IPS DF 19.7 (cell line): ENCODE data around the gene ARHGAP15.

Experiments
- DNase-seq: peaks from one replicate; pipeline ENCODE4 v3.0.0-alpha.2; 2013; ENCODE audit warnings: low read depth, low spot score

The ARHGAP15 gene

DNA sequence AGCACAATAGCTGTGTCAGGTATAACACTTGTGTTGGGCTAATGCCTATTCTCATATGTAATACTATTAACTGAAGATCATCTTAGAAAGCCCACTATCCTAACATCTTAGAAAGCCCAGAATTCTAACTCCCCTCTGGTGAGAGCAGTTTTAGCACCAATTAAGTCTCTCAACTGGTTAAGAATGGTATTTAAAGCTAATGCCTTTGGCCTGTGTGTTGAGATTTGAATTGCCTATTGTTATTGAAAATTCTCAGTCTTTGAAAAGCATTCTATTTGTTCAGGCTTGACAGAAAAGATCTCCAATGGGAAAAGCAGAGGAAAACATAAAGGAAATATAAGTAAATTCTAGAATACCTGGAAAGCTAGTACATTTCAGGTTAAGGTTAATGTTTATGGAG, 352.5 kb downstream of the ARHGAP15 start:
- no peak for DNase-seq

DNA sequence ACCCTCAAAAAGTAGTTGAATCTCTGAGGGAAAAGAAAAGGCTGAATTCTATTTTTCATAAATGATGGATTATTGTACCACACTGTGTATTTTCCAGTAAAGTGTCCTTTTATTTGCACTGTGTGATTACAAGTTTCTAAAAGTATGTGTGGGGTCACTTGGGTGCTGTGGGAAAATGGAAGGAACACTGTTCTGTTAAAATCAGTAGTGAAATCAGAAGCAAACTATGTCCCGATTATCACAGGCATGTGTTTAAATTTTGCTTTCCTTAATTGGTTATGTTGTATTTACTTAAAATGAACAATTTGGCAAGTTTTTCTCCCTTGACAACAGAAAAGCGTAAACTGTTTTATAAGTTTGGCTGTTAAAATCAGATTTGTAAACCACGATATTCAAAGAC, 353.1 kb downstream of the ARHGAP15 start:
- no peak for DNase-seq

DNA sequence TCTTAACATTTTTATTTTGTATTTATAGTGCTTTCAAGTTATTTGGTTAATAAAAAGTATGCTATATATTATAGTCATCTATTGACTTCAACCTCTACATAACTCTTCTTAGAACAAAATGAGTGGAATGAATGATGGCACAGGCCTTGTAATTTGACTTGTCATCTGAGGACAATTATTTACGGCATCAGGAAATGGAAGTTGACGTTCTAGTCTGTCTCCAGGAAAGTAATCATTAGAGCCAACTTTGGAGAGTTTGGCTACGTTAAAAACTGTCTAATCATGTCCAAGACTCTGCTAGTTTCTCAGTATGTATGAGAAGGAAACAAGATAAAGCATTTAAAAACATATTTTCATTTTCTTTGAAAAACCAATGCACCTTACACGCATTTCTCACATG, 353.6 kb downstream of the ARHGAP15 start:
- DNase-seq: no peak

- no peak for DNase-seq
These were observed 357.8 kb downstream of the ARHGAP15 start for GRCh38 chr2:143486976-143487375.

DNA sequence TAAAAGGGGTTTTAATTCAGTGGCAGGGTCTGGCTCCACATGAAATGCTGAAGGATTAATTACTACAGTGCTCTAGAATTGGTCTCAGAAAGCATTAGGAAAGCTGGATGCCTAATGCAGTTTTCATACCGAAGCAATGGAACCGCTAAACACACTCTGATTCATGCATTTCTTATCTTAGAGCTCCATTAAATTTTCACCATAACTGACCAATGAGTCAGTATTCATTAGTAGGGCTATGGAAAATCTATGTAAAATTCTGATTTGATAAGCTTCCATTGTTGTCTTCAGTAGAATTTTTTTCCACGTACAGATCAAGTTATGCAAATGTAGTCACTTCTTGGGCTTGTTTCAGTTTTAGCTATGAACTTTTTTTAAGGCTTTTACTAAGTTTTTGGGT, 359.9 kb downstream of the ARHGAP15 start:
- DNase-seq: no peak

GRCh38 chr2:143491131-143491530, 361.9 kb downstream of the ARHGAP15 start:
- no peak for DNase-seq

DNA sequence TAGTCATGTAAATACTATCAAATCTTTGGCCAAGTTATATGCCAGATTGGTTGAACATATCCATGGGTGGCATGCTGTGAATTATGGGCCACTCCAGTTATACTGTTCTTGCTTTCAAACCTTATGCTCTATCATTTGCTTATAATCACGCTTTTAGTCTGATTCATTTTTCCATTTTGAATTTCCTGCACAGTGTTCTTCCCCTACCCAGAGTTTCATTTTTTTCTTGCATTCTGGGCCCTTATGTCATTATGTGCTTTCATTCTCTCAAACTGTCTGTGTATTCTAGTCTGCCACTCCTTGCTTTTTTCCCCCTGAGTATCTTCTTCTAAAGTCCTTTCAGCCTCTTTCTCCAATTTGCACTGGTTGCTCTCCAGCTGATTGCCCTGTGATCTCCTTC, 364.1 kb downstream of the ARHGAP15 start:
- DNase-seq: no peak

GRCh38 chr2:143497726-143498125, 368.5 kb downstream of the ARHGAP15 start:
- no peak for DNase-seq

DNA sequence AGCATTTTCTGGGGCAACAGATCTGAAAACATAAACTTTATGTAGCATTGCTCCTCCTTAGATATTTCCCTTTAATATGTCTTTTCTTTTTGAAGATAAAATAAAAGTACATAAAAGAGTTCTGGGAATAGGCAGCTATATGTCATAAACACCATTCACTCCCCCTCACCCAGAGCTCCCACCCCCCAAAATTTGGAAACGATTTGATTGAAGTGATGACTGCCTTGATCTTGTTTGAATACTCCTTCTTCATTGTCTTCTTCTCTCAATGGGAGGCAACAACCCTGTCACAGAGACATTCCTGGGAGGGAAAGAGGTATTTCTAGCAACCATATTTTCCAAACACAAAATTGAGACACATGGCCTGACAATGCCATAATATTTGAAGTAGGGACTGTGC, 369.3 kb downstream of the ARHGAP15 start:
- no peak for DNase-seq

GRCh38 chr2:143499061-143499460, 369.8 kb downstream of the ARHGAP15 start:
- DNase-seq: no peak

DNA sequence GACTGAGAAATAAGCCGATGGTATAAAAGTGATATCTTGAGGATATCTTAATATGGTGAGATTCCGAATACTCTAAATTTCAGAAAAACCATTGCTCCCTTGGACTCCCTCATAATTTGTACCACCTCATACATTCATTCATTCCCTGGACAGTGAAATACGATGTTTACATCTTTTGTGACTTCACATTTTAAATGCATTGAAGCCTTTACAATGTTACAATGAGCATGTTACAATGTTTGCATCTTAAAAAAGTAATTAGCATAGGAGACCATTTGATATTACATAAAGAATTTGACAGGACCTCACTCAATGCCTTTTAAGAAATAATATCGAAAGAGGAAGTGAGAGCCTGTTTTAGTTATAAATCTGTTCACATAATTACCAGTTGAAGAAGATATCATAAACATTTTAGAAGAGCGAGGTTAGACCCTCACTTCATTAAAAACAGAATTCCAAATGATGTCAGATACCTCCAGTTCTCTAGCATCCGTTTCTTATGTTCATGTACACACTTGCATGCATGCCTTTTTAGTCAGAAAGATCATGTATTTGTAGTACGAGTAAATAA, 372.0 kb downstream of the ARHGAP15 start:
- DNase-seq: no peak

DNA sequence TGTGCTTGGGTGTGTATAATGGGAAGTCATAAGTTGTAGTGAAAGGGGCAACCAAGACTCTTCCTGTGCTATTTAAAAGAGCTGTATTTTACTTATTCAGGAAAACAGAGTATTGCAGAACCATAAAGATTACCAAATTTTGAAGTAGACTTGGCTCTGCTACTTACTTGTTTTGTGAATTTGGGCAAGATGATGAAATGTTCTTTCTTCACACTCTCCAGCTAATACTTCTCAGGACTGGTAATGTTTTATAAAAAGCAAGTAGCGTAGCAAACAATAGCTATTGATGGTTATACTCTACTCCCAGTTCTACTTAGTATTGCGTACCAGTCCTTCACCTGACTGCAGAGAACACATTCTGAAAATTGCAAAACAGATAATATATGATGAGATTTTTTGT, 374.1 kb downstream of the ARHGAP15 start:
- DNase-seq: no peak

DNA sequence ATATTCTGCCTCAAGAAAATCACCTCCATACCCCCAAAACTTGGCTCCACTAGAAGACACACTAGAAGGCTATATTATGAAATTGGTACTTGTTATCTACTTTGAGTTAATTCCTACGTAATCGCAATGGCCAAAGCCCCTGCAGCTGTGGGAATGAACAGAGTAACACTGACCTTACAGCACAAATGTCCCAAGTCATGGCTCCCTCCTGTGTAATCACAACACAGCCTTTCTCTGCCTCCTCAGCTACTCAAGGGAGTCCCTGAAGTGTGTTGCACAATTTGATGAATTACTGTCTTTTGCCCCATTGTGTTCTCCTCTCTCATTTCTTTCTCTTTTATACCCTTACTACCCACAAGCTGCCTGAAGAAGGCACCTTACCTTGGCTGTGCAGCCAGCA, 375.2 kb downstream of the ARHGAP15 start:
- DNase-seq: no peak

GRCh38 chr2:143505542-143505941, 376.3 kb downstream of the ARHGAP15 start:
- DNase-seq: no peak

GRCh38 chr2:143513081-143513480, 383.9 kb downstream of the ARHGAP15 start:
- DNase-seq: no peak

DNA sequence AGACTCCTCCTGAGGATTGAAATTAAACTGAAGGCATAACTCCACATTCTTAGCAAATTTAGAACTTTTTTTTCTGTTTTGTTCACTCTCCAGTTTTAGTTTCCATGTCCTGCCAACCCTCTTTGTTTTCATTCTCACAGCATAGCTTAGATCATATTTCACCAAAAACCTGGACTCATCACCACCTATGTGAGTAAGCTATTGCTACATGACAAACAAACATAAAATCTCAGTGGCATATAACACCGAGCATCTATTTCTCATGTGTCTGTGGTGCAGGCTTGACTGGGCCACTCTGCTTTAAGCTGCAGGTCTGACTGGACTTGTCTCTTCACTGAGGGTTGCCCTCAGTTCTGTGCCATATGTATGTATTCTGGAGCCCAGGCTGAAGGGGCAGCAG, 385.2 kb downstream of the ARHGAP15 start:
- DNase-seq: no peak

DNA sequence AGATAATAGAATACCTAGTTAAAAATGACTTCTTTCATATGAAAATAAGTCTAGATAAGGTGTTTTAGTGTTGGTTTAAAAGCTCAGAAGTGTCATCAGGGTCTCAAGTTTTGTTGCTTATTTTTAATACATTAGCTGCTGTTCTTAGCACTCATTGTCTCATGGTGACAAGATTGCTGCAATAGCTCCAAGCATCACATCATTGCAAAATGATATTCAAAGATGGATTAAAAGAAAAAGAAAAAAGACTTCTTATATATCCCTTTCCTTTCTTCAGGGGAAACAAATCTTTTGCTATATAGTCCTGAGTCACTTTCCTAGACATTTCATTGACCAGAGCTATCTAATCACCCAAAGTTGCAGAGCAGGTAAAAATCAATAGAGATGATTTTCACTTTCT, 386.1 kb downstream of the ARHGAP15 start:
- no peak for DNase-seq

- no peak for DNase-seq
These were observed 390.3 kb downstream of the ARHGAP15 start for GRCh38 chr2:143519521-143519920.

DNA sequence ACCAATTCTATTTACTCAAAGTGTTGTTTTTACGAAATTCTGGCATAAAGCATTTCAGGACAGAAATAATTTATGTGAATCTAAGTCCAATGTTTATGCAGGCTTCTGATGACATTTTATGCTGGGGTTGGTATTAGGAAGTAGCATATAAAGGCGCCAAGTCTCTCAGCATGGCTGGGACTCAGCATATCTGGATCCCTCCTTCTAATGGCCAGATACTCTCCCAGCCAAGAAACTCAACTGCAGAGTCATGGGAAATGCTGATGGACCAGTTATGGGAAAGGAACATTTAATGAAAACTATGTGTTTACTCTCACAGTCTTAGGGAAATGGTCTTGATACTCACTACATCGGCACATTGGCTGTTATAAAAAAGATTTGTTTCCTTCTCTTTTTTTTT, 392.2 kb downstream of the ARHGAP15 start:
- no peak for DNase-seq

GRCh38 chr2:143522699-143523098, 393.5 kb downstream of the ARHGAP15 start:
- DNase-seq: no peak

DNA sequence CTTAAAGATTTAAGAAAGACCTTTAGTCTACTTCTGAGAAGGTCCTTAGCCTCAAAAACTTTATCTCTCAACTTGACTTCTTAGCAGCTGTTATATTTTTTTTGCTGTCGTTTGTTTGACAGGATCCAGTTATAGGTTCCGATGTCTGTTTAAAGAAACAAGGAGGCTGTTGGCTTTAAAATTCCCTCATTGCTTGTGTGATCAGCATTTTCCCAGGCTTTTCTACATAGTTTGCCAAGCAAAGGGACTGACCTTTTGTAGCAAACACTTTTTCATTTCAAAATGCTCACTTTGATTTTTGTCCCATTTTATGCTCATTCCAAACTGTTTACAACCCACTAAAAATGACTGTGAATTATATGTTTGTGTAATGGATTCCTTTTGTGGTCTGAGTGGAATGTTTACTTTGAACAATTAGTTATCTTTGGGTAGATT, 394.9 kb downstream of the ARHGAP15 start:
- DNase-seq: no peak

DNA sequence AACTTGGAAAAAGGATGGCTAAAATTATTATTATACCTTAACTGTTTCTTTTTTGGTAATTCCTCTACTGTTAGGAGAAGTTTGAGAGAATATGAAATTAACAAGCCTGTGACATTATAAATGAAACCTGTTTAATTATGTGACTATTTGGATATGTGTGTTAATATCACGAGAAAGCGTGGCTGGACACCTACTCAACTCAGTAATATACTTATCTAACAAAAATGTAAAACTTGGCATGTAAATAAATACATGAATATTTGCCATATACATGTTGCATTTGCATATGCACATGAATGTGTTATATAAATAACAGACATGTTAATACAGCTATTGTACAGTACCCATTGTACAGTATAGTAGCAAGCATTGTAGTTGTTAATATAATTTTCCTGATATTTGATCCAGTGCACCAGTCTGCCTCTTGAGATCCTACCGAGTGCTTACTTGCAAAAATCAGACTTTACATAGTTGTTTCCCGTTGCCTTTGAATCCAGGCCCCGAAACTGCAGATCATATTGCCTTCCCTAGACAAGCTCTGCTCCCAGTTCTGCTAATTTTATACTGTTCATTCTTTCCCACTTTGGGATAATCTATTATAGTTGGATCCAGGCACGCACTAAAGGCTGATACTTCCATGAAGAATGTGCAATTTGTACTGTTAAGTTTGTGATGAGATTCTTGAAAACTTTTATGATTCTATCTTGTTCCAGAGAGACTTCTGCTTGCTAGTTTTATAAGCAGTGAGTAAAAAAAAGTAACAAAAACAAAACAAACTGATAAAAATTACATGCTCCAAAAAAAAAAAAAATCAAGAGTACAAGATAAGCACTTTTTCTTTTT, 395.6 kb downstream of the ARHGAP15 start:
- DNase-seq: no peak

DNA sequence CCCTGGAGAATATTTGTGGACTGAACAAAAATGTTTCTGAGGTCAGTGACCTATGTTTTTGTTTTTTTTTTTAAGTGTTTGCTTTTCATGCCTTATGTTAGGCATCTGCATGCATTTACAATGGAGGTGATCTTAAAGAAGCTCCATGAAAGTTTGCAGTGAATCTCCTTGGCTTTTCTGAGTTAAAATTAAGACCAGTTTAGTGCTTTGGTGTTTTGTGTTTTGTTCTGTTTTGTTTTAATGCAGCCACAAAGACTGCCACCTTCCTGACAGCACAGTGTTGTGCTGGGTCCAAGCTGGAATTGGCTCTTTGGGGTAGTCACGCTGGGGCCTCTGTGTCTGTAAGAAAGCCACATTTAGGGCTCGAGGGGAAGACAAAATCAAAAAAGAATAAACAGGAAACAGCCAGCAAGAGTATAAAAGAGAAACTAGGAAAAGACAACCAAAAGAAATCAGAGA, 396.2 kb downstream of the ARHGAP15 start:
- DNase-seq: no peak
